PC-3 (cell line): Measurements from ENCODE around the gene LEKR1. TPM values are rescaled to one million over a fixed set of nuclear protein-coding genes. Genes with fewer than 3 reads are reported as not detected.

Experiments used
- ATAC-seq: fragments of 200-7000 bp; cut with Tn5 transposase; 2 replicates; pipeline ENCODE4 v1.9.1; 2020; ENCODE audit warnings: mild to moderate bottlenecking, moderate library complexity
- BruUV-seq: library from RNA; stranded (reverse); fragments of 400-500 nt; replicated peaks from 2 replicates; lab custom pipeline; 2021; lab: Mats Ljungman, UMichigan
- CTCF ChIA-PET: fragments of 300-600 bp; sonication (Branson Sonifier 250); formaldehyde crosslinking; loops from one replicate; lab custom pipeline; 2022; ENCODE audit warnings: antibody characterized with exemption; lab: Charles Lee
- POLR2A ChIA-PET: fragments of 300-600 bp; sonication (Branson Sonifier 250); formaldehyde crosslinking; loops from one replicate; lab custom pipeline; 2022; ENCODE audit warnings: antibody characterized with exemption; ENCODE audit not compliant: unreplicated experiment; lab: Charles Lee
- DNase-seq: peaks from one replicate; pipeline ENCODE4 v3.0.0-alpha.2; 2015
- H2AFZ ChIP-seq: fragments of 300-600 bp; sonication (generic); 2 replicates; pipeline ENCODE4 v1.6.0; 2016; ENCODE audit warnings: antibody characterized with exemption, low read length
- H3F3A ChIP-seq: fragments of 300-600 bp; sonication (generic); one replicate; pipeline ENCODE4 v1.6.0; 2017; ENCODE audit warnings: antibody characterized with exemption, low read length, control low read depth, mild to moderate bottlenecking; ENCODE audit not compliant: unreplicated experiment
- H3K27ac ChIP-seq: fragments of 300-600 bp; sonication (generic); 2 replicates; pipeline ENCODE4 v1.5.1; 2016; ENCODE audit warnings: mild to moderate bottlenecking, low read length
- H3K27me3 ChIP-seq: fragments of 300-600 bp; sonication (generic); 2 replicates; pipeline ENCODE4 v1.6.1; 2016; ENCODE audit warnings: low read length, mixed read lengths
- H3K36me3 ChIP-seq: fragments of 300-600 bp; sonication (generic); 2 replicates; pipeline ENCODE4 v1.6.1; 2016; ENCODE audit warnings: low read depth, mixed run types, low read length, mixed read lengths
- H3K4me1 ChIP-seq: fragments of 300-600 bp; sonication (generic); 2 replicates; pipeline ENCODE4 v1.5.1; 2016; ENCODE audit warnings: low read length; ENCODE audit not compliant: insufficient read depth
- H3K4me2 ChIP-seq: fragments of 300-600 bp; sonication (generic); 2 replicates; pipeline ENCODE4 v1.6.0; 2016; ENCODE audit warnings: low read length
- H3K4me3 ChIP-seq: fragments of 300-600 bp; sonication (generic); 2 replicates; pipeline ENCODE4 v1.5.1; 2016; ENCODE audit warnings: mild to moderate bottlenecking, low read length, mixed read lengths
- H3K79me2 ChIP-seq: fragments of 300-600 bp; sonication (generic); 2 replicates; pipeline ENCODE4 v1.6.1; 2017; ENCODE audit warnings: low read length, mixed read lengths
- H3K9ac ChIP-seq: fragments of 300-600 bp; sonication (generic); 2 replicates; pipeline ENCODE4 v1.6.0; 2016; ENCODE audit warnings: mild to moderate bottlenecking, low read length
- H3K9me2 ChIP-seq: fragments of 300-600 bp; sonication (generic); replicated peaks from 2 replicates; pipeline ENCODE4 v1.6.1; 2016; ENCODE audit warnings: mixed run types, low read length, mixed read lengths
- H3K9me3 ChIP-seq: fragments of 300-600 bp; sonication (generic); 2 replicates; pipeline ENCODE4 v1.6.1; 2016; ENCODE audit warnings: low read length, mixed read lengths
- H4K20me1 ChIP-seq: fragments of 300-600 bp; sonication (generic); 2 replicates; pipeline ENCODE4 v1.6.1; 2016; ENCODE audit warnings: low read length, mixed read lengths
- CTCF ChIP-seq: fragments of 300-600 bp; sonication (generic); conservative IDR thresholded peaks from 2 replicates; pipeline ENCODE4 v1.5.1; 2017; ENCODE audit warnings: antibody characterized with exemption, low read depth, mild to moderate bottlenecking, low read length
- EZH2 ChIP-seq: fragments of 300-600 bp; sonication (generic); IDR thresholded peaks from one replicate; pipeline ENCODE4 v1.6.1; 2017; ENCODE audit warnings: antibody characterized with exemption, mild to moderate bottlenecking, low read length; ENCODE audit not compliant: unreplicated experiment
- EZH2phosphoT487 ChIP-seq: fragments of 300-600 bp; sonication (generic); IDR thresholded peaks from 2 replicates; pipeline ENCODE4 v1.6.1; 2018; ENCODE audit warnings: mild to moderate bottlenecking, antibody characterized with exemption, low read length, borderline replicate concordance
- intact Hi-C: fragments of 100-400 bp; cut with micrococcal nuclease; formaldehyde crosslinking; loops from 2 replicates; pipeline ENCODE4 v1.9.0; 2023
- total RNA-seq: library from RNA; depleted of rRNA; stranded (reverse); fragments of >200 nt; gene quantifications from 2 replicates; pipeline ENCODE4 v1.2.3, GENCODE V29; 2014

Gene LEKR1
- total RNA-seq, 1 experiment from 2014 or later, result 0.15 TPM

- Histone ChIP-seq H4K20me1 (no peaks in the 10 kb centered on the region), H3F3A (no peaks in the 10 kb centered on the region), H3K9me3 (no peaks in the 10 kb centered on the region), H3K36me3 (no peaks in the 10 kb centered on the region), H3K9me2 (no peaks in the 10 kb centered on the region), H3K4me3 (no peak overlapping the region), H3K27me3 (no peaks in the 10 kb centered on the region), H3K4me2 (no peak overlapping the region), H3K9ac (no peak overlapping the region), H3K4me1 (peaks cover 14% of the 10 kb centered on the region), H3K79me2 (no peaks in the 10 kb centered on the region), H2AFZ (no peak overlapping the region), H3K27ac (no peak overlapping the region)
- no TSS peak for BruUV-seq
- TF ChIP-seq CTCF, result no peak
- no peak for TF ChIP-seq EZH2
- no peak for TF ChIP-seq EZH2phosphoT487
- intact Hi-C loops, result no loop called here
- ATAC-seq, result no peak; the same call in 1 of the 2 replicates
- CTCF ChIA-PET, result no interaction called here
- DNase-seq, result no peak
- POLR2A ChIA-PET, result no interaction called here
These were observed 244.5 kb downstream of the LEKR1 start for GRCh38 chr3:157070678-157070999.

- intact Hi-C loops, result no loop called here
- no peak for DNase-seq
- Histone ChIP-seq H3K36me3 (no peaks in the 10 kb centered on the region), H3K4me2 (no peak overlapping the region), H3F3A (no peaks in the 10 kb centered on the region), H3K4me1 (peaks cover 18% of the 10 kb centered on the region), H3K27ac (no peak overlapping the region), H2AFZ (no peak overlapping the region), H3K4me3 (no peak overlapping the region), H3K9ac (no peak overlapping the region), H3K79me2 (no peaks in the 10 kb centered on the region), H4K20me1 (no peaks in the 10 kb centered on the region), H3K27me3 (no peaks in the 10 kb centered on the region), H3K9me2 (no peaks in the 10 kb centered on the region), H3K9me3 (no peaks in the 10 kb centered on the region)
- TF ChIP-seq CTCF, result no peak
- no peak for TF ChIP-seq EZH2
- TF ChIP-seq EZH2phosphoT487, result no peak
- no TSS peak for BruUV-seq
- POLR2A ChIA-PET, result interaction anchor here (0.6 to 1.0 kb wide), 2 partner anchors 17 to 68 kb away, joined by 3 to 4 read pairs; no protein-coding TSS in a partner anchor
- CTCF ChIA-PET, result no interaction called here
- no peak for ATAC-seq
These were observed 245.8 kb downstream of the LEKR1 start for GRCh38 chr3:157071744-157072525.

GRCh38 chr3:157073810-157074209 lies 247.7 kb downstream of the LEKR1 start:
- Histone ChIP-seq H3K36me3 (no peaks in the 10 kb centered on the region), H3K9ac (no peak overlapping the region), H4K20me1 (no peaks in the 10 kb centered on the region), H3K9me2 (no peaks in the 10 kb centered on the region), H3K4me2 (no peak overlapping the region), H3K4me3 (no peak overlapping the region), H3K79me2 (no peaks in the 10 kb centered on the region), H3K9me3 (no peaks in the 10 kb centered on the region), H2AFZ (no peak overlapping the region), H3K27me3 (no peaks in the 10 kb centered on the region), H3K27ac (no peak overlapping the region), H3F3A (no peaks in the 10 kb centered on the region), H3K4me1 (peaks cover 12% of the 10 kb centered on the region)
- DNase-seq (peak; percentile 58), ATAC-seq (peak; percentile 59)
- ChIA-PET CTCF (no interaction called here), POLR2A (no interaction called here)
- intact Hi-C loops, result no loop called here
- BruUV-seq, result no TSS peak
- TF ChIP-seq EZH2, result no peak
- peak; percentile 24 for TF ChIP-seq CTCF
- TF ChIP-seq EZH2phosphoT487, result no peak
